HG03025 (cell line): ENCODE measurements around the gene COL4A5.
"Not testable (repeated sequence)": the region's sequence is repeated elsewhere in the genome, so short reads cannot be mapped to it uniquely, and the experiment has no call there.

ENCODE experiments used
- ATAC-seq: cut with Tn5 transposase; IDR thresholded peaks from one replicate; pipeline ENCODE4 v1.9.1; 2021; ENCODE audit warnings: mild to moderate bottlenecking, moderate library complexity; ENCODE audit not compliant: unreplicated experiment, low FRiP score

The COL4A5 gene

DNA sequence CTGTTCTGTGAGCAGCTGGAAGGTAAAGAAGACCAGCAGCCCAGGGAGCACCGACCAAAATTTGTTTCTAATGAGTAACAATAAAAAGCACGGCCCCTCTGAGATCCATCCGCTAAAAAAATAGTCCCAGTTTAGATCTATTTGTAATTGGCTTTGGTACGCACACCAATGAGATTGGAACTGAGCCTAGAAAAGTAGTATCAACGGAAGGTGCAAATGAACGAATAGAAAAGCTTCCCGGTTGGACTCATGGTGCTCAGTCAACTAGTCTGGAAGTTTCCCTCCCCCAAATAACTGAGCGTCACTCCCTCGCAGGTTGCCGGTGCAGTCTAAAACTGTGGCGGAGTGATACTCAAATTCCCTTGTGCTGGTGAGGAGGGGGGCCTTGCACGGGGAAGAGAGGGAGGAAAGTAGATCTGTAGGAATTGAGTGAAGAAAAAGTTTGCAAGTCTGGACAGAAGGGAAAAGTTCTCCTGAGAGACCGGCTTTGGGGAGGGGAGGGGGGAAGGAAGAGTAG lies at the start of gene COL4A5:
Gene COL4A5 (plus strand): TSS at position 413 of the 517 bp plus-strand sequence. CDS start 288 bp downstream, outside the sequence.
- ATAC-seq, result no peak

DNA sequence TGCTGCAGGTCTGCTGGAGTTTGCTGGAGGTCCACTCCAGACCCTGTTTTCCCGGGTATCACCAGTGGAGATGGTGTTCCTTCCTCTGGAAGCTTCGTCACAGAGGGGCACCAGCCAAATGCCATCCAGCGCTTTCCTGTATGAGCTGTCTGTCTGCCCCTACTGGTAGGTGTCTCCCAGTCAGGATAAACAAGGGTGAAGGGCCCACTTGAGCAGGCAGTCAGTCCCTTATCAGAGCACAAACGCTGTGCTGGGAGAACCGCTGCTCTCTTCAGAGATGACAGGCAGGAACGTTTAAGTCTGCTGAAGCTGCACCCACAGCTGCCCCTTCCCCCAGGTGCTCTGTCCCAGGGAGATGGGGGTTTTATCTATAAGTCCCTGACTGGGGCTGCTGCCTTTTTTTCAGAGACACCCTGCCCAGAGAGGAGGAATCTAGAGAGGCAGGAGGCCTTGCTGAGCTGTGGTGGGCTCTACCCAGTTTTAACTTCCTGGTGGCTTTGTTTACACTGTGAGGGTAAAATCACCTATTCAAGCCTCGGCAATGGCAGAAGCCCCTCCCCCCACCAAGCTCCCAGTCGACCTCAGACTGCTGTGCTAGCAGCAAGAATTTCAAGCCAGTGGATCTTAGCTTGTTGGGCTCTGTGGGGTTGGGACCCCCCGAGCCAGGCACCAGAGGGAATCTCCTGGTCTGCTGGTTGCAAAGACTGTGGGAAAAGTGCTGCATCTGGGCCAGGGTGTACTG lies 48.5 kb upstream of the COL4A5 start:
- not testable (repeated sequence) for ATAC-seq

DNA sequence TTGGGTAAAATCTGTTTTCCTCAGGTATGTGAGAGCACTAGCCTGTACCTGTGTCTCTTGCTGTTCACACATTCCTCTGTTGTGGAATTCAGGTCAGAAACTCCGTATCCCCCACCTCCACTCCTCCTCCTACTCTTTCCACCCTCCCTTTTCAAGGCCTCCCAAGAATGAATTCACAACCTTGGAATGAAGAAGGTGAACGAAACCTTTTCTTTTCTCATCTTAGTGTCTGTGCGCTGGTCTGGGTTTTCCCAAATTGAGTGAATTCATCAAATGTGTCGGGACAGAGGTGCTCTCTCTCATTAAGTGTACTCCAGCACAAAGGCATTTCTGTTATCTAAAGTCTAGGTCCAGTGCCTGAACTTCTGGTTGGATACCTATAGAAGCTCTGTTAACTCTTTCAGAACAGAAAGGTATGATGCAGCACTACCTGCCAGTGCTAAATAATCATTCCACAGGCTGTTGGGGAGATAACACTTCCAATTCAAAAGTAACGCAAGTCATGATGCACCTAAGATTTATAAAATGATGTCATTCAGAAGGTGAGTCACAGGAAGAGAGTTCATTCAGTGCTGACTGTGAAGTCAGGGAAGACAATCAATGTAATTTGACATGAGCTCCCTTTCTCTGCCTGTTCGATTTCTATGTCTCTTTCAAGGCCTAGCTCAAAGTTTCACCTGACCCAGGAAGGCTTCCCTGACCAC lies 43.3 kb upstream of the COL4A5 start:
- ATAC-seq, result no peak

DNA sequence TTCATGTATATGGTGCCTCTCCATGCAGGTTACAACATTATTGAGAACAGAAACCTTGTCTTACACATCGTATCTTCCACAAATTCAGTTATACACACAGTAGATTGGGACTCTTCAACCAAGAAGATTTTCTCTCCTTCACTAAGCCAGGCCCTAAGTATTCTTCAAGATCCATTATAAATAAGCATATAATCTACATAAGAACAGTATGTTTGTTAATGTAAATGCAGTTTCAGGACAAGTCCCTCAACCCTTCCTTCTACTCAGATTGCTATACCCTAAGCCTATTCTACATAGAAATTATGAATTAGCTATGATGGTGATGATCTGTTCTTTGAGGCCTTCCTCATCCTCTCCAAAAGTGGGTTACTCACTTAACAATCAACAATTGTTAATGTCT lies 42.7 kb upstream of the COL4A5 start:
- ATAC-seq, result no peak

DNA sequence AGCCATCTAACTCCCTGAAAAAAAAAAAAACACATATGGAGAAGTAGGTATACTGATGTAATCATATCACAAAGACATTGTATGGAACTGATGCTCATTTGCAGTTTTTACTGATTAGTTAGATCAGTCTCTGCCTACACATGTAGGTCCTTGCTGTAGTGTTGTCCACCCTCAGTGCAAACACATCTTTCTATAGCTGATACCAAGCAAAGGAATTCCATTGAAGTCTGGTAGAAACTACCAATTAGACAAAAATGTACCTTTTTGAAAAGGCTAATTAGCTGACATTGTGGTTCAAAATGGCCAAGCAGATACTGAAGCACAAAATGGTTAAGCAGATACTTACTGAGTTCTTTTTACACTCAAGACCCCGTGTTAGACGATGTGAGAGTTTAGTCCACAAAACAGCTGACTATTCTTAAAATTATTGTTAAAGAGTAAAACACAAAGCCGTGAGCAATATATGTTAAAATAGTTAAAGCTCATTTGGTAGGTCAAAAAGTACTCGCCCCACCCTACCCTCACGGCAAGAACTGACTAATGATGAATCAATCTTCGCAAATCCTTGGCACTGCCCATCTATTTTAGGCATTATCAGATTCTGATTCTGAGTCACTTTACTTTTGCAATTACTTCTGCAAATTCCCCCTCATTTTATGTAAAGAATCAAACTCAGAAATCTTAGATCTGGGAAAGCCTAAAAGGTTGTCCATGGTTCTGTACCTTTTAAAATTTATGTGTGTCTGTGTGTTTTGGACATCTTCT lies 41.8 kb upstream of the COL4A5 start:
- no peak for ATAC-seq

DNA sequence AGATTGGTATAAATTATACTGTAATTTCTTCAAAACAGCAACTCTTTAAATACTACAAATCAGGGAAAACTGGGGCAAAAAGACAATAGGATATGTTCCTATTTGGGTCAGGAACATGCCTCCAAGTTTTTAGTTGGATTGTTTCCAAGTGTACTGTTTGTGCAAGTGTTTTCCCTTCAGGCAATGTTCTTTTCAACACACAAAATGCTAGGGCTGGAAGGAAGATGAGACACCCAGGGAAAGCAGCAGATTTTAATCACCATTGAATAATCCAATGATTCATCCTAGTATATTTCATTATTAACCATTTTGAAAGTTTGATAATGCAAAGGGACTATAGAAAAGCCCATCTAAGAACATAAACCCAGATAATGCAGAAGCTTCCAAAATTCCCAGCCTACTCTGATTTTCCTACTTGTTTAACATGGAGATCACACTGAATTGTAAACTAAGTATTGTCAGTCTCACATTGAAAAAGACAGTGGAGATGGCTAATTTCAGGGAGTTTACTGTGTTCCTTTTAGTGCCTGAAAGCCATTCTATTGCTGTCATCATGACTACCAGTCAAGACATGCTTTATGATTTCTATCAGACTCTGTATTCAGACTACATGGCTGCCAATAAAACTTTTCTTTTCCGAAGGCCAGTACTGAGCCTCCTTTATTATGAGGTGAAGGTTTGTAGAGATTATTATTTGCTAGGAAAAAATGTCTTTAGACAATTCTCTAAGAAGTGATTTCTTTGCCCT lies 40.0 kb upstream of the COL4A5 start:
- no peak for ATAC-seq

DNA sequence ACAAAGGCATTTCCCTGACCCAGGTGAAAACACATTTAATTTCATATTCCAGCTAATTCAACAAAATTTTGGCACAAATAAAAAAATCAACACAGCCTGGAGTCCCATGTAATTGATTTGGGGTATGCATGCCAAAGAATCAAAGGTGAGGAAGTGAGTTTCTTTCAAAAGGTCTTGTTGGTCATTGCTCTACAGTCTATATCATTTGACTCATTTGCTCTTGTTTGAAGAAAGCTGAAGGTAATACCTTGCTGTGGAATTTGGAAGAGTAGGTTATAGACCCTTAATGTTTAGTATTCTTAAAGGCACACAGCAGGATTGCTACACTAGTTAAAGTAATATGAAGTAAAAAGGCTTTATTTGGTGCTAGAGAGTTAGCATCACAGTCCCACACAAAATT lies 26.9 kb upstream of the COL4A5 start:
- ATAC-seq, result no peak

DNA sequence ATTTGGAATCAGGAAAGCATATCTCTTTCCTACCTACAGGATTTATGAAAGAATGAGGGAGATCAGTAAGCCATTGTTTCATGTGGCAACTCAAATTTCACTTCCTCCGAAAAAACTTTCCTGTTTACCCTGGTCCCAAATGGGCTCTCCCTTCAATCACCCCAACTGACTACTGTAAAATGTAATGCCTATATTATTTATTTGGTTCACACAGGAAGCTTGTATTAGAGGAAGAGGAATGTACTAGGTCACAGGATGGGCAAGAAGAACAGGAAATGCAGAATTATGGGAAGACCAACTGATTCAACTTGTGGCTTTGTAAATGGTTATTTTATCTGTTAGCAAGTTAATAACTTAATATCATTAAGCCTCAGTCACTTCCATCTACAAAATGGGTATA lies 24.5 kb upstream of the COL4A5 start:
- ATAC-seq, result no peak

DNA sequence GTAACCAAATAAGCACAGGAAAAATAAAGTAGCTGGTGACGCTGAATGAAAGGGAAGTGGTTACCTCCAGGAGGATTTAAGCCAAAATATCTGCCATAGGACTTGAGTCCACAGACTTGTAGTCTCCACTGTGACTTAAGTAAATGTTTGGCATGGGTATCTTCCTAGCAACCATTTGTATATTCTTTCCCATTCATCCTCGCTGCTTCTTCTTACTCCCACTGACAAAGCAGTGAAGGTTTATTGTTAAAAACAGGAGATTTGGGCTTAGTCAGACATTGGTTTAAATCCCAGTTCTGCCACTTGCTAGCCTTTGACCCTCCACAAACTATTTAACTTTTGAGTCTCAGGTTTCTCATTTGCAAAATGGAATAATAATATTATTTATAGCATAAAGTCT lies 23.7 kb upstream of the COL4A5 start:
- no peak for ATAC-seq

DNA sequence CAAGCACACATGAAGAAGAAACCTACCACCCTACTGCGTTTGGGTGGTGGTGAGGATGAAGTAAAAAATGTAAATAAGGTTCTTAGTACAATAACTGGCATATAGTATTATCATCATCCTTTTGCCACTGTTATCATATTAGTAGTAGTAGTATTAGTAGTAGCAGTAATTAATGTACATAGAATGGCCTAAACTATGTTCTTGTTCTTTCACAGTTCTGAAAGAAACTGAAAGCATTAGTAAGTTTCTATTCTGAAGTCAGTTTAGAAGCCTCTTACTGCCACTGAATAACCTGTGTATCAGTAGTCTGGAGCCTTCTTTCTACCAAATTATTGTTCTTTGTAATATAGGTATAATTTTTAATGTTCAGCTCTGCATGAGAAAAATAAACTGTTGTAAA lies 22.4 kb upstream of the COL4A5 start:
- peak; percentile 83 for ATAC-seq

DNA sequence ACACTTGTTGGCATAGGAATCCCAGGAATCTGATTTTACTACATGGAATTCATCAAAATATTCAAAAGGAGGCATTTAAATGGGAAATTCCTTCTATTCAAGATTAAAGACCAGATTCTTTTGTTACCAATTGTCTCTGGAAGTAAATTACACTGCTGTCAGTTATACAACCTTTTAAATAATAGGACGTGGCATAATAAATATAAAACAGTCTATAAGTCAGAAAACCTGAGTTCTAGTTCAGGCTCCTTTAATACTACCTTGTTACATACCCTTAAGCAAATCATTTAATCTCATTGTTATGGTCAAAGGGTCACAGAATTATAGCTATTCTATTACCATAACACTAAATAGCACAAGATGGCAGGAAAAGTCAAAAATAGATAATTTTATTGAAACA lies 20.2 kb upstream of the COL4A5 start:
- ATAC-seq, result no peak

DNA sequence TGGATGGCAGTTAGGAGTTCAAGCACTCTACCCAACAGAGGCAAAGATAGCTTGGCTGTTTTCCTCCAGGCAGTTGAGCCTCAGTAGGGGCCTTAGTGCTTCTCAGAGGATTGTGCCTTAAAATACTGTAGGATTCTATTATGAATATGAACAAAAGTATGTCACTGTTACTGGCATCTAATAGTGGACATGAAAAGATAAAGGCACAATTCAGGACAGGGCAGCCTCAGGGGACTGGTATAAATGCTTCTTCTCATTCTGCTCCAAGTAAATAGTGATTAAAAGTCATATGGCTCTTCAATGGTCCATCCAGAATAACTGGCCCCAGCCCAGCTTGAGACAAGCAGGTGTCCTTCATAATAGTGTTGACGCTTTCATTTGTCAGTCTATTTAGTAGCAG lies 19.2 kb upstream of the COL4A5 start:
- ATAC-seq, result no peak

DNA sequence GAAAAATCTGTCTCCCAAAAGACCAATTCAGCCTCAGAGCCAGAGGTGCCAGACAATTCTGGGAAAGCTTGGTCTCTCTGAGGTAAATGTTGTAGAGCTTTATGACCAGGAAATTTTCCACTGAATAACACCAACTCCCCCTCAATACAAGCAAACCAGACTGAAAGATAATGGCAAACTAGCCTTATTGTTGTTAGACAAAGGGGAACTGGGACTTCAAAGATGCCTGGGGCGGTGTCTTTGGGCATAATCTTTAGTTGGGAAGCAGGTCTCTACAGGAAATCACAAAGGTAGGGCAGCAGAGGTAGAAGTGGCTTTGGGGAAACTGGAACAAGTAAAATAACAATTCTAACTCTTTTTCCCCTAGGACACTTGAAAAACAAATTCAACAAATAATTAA lies 13.4 kb upstream of the COL4A5 start:
- ATAC-seq, result no peak

DNA sequence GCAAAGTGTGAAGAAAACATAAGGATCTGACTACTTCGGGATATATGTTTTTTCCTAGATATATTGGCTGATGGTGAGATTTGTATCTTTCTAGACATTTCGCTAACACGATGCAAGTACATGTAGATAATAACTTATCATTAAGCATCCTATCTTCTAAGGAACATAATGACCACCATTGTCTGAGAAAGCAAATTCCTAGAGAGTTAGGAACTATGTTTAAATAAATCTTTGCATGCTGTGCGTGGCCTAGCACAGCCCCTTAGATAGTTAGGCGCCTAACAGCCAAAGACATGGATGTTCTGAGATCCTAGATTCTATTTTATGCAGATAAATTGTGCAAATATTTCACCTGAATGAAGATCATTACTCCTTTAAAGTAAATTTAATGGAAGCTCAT lies 4.4 kb upstream of the COL4A5 start:
- no peak for ATAC-seq

DNA sequence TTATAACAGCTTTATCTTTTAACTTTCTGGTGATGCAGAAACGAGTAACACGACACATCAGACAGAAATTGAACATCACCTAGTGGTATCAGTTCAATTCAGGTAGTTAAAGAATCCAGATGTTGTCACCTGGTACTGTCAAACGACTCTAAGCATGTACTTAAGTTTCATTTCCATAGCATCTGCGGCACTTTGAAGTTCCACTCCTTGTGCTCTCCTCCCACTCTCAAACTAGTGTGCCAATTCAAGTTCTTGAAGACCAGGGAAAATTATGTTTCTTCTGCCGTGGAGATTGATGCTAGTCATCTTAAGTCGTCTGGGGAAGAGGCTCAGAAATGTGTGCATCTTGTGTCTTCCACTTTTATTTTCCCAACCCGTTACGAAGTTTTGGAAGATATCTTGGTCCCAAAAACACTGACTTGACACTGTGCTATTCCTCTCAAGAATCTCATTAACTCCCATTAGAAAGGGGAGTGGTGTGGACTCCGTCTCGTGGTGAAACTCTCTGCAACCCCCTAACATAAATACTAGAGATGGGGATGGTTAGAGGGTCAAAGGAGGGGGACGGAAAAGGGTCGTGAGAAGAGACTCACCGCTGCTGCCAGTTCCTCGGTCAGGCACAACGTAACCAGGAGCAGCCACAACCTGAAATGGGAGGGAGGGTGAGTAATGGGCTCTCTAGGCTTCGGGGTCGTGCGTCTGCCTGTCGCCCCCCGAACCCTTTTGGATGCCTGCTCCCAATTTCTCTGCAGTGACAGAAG lies 2.1 kb upstream of the COL4A5 start:
- ATAC-seq, result no peak

DNA sequence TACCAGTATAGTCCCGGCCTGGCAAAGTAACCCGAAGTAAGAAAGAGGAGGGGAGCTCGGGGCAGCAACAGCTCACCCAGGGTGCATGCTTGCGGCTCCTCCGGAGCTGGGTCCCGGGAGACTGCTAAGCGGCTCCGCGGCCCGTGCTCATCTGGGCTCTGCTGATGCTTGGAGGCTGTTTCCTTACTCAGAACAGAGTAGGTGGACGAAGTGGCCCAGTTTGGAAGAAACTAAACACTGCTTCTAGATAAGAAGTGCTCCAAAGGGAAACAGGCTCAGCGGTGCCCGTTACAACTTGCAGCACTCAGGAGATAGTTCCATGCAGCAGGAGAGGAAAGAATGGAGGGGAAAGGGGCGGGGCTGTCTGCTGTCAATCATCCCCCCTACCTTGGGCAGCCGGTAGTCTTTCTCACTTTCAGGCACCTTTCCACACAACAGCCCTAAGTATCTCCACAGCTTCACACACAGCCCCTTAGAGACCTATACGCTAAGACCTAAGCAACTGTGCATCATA lies 1.5 kb upstream of the COL4A5 start, which contains the start of gene COL4A6:
Gene COL4A6 (minus strand): TSS at position 313 of the 514 bp plus-strand sequence. CDS start 226 bp downstream, at position 87.
- ATAC-seq, result no peak

DNA sequence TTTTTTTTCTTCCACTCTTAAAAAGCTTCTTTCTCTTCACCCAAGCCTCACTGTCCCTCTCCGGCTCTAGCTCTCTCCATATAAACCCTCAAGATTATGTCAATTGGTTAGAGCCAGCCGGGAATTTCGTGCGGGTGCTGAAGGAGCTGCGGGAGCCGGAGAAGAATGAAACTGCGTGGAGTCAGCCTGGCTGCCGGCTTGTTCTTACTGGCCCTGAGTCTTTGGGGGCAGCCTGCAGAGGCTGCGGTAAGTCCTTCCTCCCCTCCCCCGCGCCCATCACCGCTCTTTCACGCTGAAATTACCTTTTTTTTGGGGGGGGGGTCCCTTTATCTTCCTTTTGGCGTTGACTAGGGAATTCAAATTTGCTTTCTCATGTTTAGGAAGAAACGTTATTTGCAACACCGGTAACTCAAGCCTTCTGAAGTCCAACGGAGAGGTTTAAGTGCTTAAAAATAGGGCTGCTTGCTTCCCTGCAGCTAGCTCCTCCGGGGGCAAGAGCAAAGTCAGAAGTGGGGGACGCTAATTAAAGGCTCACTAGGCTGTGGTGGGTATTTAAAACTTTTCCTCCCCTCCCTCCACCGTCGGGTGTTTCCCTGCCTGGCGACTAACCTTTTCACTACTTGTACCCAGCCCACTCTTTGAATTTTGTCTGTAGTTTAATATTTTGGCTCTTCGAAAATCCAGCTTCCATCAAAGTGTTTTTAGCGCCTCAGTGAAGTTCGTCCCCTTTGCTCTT lies 491 bp downstream of the COL4A5 start:
- ATAC-seq, result no peak

DNA sequence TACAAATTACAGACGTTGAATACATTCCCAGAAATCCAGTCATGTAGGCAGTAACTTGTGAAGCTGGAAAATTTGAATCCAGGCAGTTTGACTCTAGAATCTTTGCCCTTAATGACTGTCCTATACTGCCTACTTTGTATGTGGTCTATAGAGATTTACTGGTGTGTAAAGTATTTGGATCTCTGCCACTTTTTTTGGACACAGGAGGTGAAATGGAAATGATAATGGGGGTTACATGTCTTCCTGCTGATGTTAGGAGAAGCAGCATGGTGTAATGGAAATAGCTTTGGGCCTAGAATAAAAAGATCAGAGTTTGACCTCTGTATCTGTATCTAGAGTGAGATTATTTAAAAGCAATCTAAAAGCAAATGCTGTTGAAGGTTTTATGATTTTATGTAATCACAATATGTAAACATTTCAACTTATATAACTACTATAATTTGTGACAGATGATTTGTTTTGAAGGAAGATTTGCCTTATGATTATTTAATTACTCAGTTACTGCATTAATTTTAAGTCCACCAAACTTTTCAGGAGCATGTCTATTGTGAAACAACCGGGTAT lies 3.3 kb downstream of the COL4A5 start:
- no peak for ATAC-seq
